ENCODE measurements around the gene PXMP4.

DNA sequence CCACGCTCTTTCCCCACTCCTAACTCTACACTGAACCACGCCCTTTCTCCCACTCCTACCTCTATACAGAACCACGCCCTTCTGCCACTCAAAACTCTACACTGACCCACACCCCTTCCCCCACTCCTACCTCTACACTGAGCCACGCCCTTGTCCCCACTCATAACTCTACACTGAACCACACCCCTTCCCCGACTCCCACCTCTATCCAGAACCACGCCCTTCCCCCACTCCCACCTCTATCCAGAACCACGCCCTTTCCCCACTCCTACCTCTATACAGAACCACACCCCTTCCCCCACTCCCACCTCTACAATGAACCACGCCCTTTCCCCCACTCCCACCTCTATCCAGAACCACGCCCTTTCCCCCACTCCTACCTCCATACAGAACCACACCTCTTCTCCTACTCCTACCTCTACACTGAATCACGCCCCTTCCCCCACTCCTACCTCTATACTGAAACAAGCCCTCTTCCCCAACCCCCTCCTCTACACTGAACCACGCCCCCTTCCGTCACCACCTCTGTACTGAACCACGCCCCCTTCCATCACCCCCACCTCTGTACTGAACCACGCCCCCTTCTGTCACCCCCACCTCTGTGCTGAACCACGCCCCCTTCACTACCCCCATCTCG is 10.1 kb downstream of the PXMP4 start:
- TF ChIP-seq, protein P1, sequence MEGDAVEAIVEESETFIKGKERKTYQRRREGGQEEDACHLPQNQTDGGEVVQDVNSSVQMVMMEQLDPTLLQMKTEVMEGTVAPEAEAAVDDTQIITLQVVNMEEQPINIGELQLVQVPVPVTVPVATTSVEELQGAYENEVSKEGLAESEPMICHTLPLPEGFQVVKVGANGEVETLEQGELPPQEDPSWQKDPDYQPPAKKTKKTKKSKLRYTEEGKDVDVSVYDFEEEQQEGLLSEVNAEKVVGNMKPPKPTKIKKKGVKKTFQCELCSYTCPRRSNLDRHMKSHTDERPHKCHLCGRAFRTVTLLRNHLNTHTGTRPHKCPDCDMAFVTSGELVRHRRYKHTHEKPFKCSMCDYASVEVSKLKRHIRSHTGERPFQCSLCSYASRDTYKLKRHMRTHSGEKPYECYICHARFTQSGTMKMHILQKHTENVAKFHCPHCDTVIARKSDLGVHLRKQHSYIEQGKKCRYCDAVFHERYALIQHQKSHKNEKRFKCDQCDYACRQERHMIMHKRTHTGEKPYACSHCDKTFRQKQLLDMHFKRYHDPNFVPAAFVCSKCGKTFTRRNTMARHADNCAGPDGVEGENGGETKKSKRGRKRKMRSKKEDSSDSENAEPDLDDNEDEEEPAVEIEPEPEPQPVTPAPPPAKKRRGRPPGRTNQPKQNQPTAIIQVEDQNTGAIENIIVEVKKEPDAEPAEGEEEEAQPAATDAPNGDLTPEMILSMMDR (conservative IDR thresholded peaks at IDR 0.05; ENCODE audit: low read depth, low read length) = no peak
- TF ChIP-seq RAD21 (IDR thresholded peaks at IDR 0.05; ENCODE audit: low read length) (no peak), MXI1 (IDR thresholded peaks at IDR 0.05; ENCODE audit: borderline replicate concordance, low read depth, low read length) (no peak), POLR2A (IDR thresholded peaks at IDR 0.05; ENCODE audit: low read depth, low read length) (no peak), MAFK (IDR thresholded peaks at IDR 0.05; ENCODE audit: low read depth, low read length) (no peak), BHLHE40 (IDR thresholded peaks at IDR 0.05; ENCODE audit: low read depth, low read length) (no peak), FOS (IDR thresholded peaks at IDR 0.05; ENCODE audit: low read depth, low read length) (no peak), SMC3 (IDR thresholded peaks at IDR 0.05; ENCODE audit: low read depth, low read length) (no peak), RFX5 (IDR thresholded peaks at IDR 0.05; ENCODE audit: low read depth, low read length) (no peak), CEBPB (IDR thresholded peaks at IDR 0.05; ENCODE audit: low read depth, low read length) (no peak), CHD1 (IDR thresholded peaks at IDR 0.05; ENCODE audit: low read depth, low read length) (no peak), MAZ (IDR thresholded peaks at IDR 0.05; ENCODE audit: borderline replicate concordance, low read depth, low read length) (no peak)
- TF ChIP-seq, protein P2, sequence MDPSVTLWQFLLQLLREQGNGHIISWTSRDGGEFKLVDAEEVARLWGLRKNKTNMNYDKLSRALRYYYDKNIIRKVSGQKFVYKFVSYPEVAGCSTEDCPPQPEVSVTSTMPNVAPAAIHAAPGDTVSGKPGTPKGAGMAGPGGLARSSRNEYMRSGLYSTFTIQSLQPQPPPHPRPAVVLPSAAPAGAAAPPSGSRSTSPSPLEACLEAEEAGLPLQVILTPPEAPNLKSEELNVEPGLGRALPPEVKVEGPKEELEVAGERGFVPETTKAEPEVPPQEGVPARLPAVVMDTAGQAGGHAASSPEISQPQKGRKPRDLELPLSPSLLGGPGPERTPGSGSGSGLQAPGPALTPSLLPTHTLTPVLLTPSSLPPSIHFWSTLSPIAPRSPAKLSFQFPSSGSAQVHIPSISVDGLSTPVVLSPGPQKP (IDR thresholded peaks at IDR 0.05; ENCODE audit: borderline replicate concordance, low read depth, low read length) = no peak
- TF ChIP-seq, protein P3, sequence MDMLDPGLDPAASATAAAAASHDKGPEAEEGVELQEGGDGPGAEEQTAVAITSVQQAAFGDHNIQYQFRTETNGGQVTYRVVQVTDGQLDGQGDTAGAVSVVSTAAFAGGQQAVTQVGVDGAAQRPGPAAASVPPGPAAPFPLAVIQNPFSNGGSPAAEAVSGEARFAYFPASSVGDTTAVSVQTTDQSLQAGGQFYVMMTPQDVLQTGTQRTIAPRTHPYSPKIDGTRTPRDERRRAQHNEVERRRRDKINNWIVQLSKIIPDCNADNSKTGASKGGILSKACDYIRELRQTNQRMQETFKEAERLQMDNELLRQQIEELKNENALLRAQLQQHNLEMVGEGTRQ (IDR thresholded peaks at IDR 0.05; ENCODE audit: low read depth, low read length) = no peak
